Lower leg skin (tissue), 4 donors: Measurements from ENCODE around the gene ENOX1. TPM values are rescaled to one million over a fixed set of nuclear protein-coding genes. Genes with fewer than 3 reads are reported as not detected.
A peak's percentile ranks its signal among the peaks of the same experiment; 100 is the strongest.

Experiments
- DNase-seq, 2 donors: peaks; one replicate each; pipeline ENCODE4 v3.0.0-alpha.2; 2019; ENCODE audit warnings: low spot score in 2 of 2
- H3K4me3 ChIP-seq: fragments of 200-600 bp; sonication (generic); 2 replicates; pipeline ENCODE4 v1.5.1; 2017; ENCODE audit warnings: mild to moderate bottlenecking, low read depth; ENCODE audit not compliant: poor library complexity, severe bottlenecking
- POLR2A ChIP-seq, 2 donors: fragments of 450-650 bp; IDR thresholded peaks; one replicate each; pipeline ENCODE4 v1.6.1; 2016 to 2017; ENCODE audit warnings: antibody characterized with exemption in 2 of 2, mild to moderate bottlenecking in 1 of 2, moderate library complexity in 1 of 2
- WGBS, 2 donors: methylation state at CpG; one replicate each; pipeline ENCODE4 v1.1.5; 2018; 5-methylcytosine and 5-hydroxymethylcytosine counted together
- intact Hi-C: fragments of 100-400 bp; cut with DNase I; formaldehyde crosslinking; loops from one replicate; pipeline ENCODE4 v1.15.0; 2023; ENCODE audit warnings: low total_unique reads
- total RNA-seq, 4 donors: library from RNA; depleted of rRNA; stranded (reverse); fragments of >200 nt; gene quantifications; one replicate each; pipeline ENCODE4 v1.1.0, GENCODE V29; 2016
- TF ChIP-seq, protein P1 (sequence below), 3 donors: fragments of 450-650 bp; IDR thresholded peaks; one replicate each; pipeline ENCODE4 v1.5.1; 2016; ENCODE audit warnings: antibody characterized with exemption in 3 of 3, mild to moderate bottlenecking in 3 of 3, moderate library complexity in 2 of 3

The ENOX1 gene
- total RNA-seq, 4 donors from 2014 or later: 0.11 to 0.52 (median 0.30) TPM

DNA sequence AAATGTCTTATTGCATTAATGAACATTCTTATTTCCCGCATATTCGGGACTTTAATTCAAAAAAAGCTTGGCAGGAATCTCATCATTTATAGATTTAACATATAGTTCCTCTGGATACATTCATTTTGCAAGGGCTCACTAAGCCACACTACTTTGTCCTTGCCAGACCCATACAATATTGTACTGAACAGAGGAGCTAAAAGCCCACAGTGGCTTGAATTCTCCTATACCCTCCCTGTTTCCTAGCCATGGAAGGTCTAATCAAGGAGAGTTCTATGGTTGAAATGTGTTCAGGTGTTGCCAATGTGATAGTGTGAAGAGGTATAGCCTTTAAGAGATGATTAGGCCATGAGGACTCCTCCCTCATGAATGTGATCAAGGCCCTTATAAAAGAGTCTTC is 298.9 kb downstream of the ENOX1 start:
- no peak for TF ChIP-seq POLR2A (IDR thresholded peaks at IDR 0.05)
- TF ChIP-seq, protein P1, sequence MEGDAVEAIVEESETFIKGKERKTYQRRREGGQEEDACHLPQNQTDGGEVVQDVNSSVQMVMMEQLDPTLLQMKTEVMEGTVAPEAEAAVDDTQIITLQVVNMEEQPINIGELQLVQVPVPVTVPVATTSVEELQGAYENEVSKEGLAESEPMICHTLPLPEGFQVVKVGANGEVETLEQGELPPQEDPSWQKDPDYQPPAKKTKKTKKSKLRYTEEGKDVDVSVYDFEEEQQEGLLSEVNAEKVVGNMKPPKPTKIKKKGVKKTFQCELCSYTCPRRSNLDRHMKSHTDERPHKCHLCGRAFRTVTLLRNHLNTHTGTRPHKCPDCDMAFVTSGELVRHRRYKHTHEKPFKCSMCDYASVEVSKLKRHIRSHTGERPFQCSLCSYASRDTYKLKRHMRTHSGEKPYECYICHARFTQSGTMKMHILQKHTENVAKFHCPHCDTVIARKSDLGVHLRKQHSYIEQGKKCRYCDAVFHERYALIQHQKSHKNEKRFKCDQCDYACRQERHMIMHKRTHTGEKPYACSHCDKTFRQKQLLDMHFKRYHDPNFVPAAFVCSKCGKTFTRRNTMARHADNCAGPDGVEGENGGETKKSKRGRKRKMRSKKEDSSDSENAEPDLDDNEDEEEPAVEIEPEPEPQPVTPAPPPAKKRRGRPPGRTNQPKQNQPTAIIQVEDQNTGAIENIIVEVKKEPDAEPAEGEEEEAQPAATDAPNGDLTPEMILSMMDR (IDR thresholded peaks at IDR 0.05): no peak
- 94 to 98% methylated on average over 2 of the region's 2 CpGs for WGBS, 2 donors
- H3K4me3 ChIP-seq: no peak overlapping the region
- intact Hi-C loops: no loop called here
- DNase-seq: no peak

DNA sequence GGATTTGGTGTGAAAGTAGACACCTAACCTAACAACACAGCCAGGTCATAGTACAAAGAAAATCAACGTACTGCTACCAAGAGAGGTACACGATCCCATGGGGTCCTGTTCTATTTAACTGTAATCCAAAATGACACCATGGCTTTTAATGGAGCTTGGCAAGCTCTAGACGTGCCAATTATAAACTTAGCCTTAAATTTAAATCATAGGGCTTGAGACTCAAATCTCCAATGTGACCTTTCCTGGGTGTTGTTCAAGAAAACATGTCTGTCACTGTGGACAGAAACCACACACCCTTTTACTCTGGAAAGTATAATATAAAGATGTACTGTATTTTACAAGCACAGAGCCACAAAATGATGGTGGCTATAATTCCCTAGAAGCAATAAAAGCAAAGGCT is 299.3 kb downstream of the ENOX1 start:
- TF ChIP-seq, protein P1 (IDR thresholded peaks at IDR 0.05): no peak
- TF ChIP-seq POLR2A (IDR thresholded peaks at IDR 0.05): no peak
- WGBS, 2 donors: 68 to 76% methylated on average over 3 of the region's 3 CpGs
- no peak for DNase-seq
- intact Hi-C loops: no loop called here
- no peak overlapping the region for H3K4me3 ChIP-seq

DNA sequence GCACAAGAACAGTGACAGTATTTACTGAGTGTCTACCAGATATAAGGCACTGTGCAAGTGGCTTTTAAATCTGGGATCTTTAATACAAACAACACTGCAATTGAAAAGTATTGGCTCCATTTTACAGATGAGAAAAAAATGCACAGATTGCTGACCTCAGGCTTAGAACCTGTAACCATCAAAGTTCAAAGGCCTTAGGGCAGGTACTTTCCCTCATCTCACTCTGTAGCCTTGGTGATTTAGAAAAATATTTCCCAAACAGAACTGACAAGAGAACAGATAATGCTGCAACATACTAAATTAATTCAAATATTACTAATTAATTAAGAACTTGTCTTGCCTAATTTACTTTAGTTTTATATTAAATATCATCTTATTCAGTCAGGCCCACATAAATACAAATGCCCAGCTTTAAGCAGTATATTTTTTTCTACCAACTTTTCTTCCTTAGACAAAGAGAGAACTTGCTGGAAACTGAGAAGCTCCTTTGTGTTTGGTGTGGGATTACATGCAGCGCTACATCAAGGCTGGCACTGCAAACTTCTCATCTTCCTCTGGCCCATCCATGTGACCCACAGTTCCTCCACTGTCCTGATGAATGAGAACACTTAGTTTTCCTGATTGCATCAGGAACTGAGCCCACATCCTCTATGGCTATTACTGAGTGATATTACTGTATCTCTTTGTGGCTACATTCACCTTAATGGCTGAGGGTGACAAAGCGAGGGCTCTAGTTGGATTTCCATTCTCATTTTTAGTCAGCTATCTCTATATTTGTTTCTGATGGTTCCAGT is 302.1 kb downstream of the ENOX1 start:
- peak in 1 of 2 donors; percentile 37 for DNase-seq
- intact Hi-C loops: no loop called here
- 68 to 84% methylated on average over 2 of the region's 2 CpGs for WGBS, 2 donors
- H3K4me3 ChIP-seq: no peak overlapping the region
- no peak for TF ChIP-seq POLR2A (IDR thresholded peaks at IDR 0.05)
- TF ChIP-seq, protein P1 (IDR thresholded peaks at IDR 0.05): no peak

DNA sequence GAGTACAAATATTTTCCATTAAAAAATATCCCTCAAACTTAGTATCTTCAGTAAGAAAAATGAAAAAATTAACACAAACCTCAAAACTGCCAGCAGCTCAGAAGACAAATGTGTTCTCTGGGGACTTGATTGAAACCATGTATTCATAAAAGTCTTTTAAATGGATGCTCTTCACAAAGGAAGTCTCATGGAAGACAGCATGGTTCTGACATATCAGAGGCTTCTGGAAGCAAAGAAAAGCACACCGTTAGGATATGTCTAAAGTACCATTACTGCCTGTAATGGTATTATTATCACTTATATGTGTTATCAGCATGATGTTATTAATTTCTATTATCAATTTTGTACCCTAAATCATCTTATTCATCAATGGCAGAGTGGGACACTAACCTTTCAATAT is 302.8 kb downstream of the ENOX1 start:
- intact Hi-C loops: no loop called here
- no peak for DNase-seq
- no peak overlapping the region for H3K4me3 ChIP-seq
- 79 to 86% methylated on average over 1 of the region's 1 CpG for WGBS, 2 donors
- no peak for TF ChIP-seq POLR2A (IDR thresholded peaks at IDR 0.05)
- TF ChIP-seq, protein P1 (IDR thresholded peaks at IDR 0.05): no peak

DNA sequence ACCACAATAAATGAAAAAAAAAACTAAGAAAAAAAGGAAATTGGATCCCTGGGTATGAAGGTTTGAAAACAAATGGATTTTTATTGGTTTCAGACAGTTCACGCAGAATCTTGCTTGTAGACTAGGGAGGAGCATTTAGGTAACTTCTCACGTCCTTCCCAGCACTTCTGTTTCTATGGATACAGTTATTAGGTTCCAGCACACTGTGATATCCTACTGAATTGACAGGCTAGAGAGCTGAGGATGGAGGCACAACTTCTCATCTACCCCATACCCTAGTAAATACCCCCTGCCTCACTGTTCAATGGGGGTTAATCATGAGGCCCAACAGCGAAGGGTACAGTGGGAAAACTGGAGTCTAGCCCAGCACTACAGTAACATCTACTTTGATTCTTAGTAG is 304.1 kb downstream of the ENOX1 start:
- DNase-seq: no peak
- intact Hi-C loops: no loop called here
- H3K4me3 ChIP-seq: no peak overlapping the region
- TF ChIP-seq, protein P1 (IDR thresholded peaks at IDR 0.05): no peak
- no peak for TF ChIP-seq POLR2A (IDR thresholded peaks at IDR 0.05)
- 85 to 90% methylated on average over 3 of the region's 3 CpGs for WGBS, 2 donors

DNA sequence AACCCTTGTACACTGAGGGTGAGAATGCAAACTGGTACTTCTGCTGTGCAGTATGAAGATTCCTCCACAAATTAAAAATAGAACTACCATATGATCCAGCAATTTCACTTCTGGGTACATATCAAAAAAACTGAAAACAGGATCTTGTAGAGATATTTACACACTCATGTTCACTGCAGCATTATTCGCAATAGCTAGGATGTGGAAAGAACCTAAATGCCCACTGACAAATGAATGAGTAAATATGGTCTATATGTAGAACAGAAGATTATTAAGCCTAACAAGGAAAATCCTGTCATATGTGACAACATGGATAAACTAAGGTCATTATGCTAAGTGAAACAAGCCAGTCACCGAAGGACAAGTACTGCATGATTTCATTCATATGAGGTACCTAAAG is 304.7 kb downstream of the ENOX1 start:
- intact Hi-C loops: no loop called here
- WGBS, 2 donors: 92 to 93% methylated on average over 2 of the region's 2 CpGs
- H3K4me3 ChIP-seq: no peak overlapping the region

More for the DNA sequence above, 304.7 kb downstream of the ENOX1 start:
- TF ChIP-seq, protein P1 (IDR thresholded peaks at IDR 0.05): no peak
- TF ChIP-seq POLR2A (IDR thresholded peaks at IDR 0.05): no peak
- DNase-seq: no peak
